ENCODE data around the gene SLC45A1.
"Not testable (repeated sequence)": the region's sequence is repeated elsewhere in the genome, so short reads cannot be mapped to it uniquely, and the experiment has no call there.

The SLC45A1 gene

DNA sequence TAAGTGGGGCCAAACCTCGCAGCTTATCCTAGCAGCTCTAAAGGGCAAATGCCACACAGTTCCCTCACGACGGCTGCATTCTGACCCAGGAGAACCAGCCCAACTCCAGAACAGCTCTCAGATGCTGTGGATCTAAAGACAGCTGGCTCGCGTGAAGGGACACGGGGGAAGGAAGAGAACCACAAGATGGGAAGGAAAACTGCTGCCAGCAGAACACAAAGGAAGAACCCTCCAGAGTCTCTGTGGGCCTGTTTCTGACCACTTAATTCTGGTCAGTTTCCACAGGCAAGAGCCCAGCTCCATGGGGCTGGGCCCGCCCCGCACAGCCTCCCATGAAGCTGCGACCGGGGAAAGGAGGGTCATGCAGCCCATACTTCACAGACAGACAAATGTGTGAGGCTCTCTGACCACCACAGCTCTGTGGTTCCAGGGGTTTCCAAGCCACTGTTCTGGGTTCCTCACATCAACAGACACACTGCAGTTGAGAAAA, 61.1 kb downstream of the SLC45A1 start:
- DNase-seq (ENCODE audit: low read depth): no peak
- no peak overlapping the region for H3K4me3 ChIP-seq (ENCODE audit: low read length)
- TF ChIP-seq, protein P1, sequence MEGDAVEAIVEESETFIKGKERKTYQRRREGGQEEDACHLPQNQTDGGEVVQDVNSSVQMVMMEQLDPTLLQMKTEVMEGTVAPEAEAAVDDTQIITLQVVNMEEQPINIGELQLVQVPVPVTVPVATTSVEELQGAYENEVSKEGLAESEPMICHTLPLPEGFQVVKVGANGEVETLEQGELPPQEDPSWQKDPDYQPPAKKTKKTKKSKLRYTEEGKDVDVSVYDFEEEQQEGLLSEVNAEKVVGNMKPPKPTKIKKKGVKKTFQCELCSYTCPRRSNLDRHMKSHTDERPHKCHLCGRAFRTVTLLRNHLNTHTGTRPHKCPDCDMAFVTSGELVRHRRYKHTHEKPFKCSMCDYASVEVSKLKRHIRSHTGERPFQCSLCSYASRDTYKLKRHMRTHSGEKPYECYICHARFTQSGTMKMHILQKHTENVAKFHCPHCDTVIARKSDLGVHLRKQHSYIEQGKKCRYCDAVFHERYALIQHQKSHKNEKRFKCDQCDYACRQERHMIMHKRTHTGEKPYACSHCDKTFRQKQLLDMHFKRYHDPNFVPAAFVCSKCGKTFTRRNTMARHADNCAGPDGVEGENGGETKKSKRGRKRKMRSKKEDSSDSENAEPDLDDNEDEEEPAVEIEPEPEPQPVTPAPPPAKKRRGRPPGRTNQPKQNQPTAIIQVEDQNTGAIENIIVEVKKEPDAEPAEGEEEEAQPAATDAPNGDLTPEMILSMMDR (IDR thresholded peaks at IDR 0.05; ENCODE audit: insufficient read depth, low read depth, low read length, missing control alignments): no peak

DNA sequence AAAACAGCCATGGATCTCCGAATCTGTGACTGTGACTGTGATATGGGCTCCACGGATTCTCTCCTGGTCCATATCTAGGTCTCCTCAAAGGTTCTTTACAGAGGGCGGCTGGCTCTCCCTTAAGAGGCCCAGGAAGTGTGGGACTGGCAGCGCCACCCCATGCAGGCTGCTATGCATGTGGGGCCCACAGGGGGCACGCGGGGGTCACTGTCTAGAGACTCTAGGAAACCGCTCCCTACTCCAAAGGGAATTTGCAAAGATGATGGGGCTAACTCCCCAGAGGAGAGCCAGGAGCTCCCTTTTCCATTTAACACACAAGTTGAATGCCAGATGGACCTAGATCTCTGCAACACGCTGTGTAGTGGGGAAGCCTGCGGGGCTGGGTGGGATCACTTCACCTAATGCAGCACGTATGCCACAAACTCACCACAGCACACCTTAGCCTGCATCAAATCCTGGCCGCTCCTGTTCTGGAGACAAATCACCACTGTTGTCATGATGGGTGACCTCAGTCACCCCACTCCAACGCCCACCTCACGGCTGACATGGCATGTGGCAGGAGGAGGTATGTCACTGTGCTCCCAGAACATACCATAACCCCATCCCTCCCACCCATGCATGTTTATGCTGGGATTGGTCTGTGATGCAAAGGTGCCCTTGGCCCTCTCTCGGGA, 61.7 kb downstream of the SLC45A1 start:
- no peak for DNase-seq (ENCODE audit: low read depth)
- TF ChIP-seq, protein P1 (IDR thresholded peaks at IDR 0.05; ENCODE audit: insufficient read depth, low read depth, low read length, missing control alignments): no peak
- no peak overlapping the region for H3K4me3 ChIP-seq (ENCODE audit: low read length)

DNA sequence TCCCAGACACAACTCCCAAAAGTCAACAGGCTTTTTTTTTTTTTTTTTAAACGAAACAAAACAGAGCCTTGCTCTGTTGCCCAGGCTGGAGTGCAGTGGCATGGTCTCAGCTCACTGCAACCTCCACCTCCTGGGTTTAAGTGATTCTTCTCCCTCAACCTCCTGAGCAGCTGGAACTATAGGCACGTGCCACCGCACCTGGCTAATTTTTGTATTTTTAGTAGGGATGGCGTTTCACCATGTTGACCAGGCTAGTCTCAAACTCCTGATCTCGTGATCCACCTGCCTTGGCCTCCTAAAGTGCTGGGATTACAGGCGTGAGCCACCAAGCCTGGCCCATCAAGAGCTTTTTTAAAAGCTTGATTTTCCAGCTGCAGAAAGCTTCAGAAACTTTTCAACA, 62.4 kb downstream of the SLC45A1 start:
- DNase-seq (ENCODE audit: low read depth); H3K4me3 ChIP-seq (ENCODE audit: low read length): not testable (repeated sequence)

GRCh38 chr1:8381618-8382017, 63.7 kb downstream of the SLC45A1 start:
- peak; percentile 78 for DNase-seq (ENCODE audit: low read depth)
- TF ChIP-seq, protein P1 (IDR thresholded peaks at IDR 0.05; ENCODE audit: insufficient read depth, low read depth, low read length, missing control alignments): no peak
- no peak overlapping the region for H3K4me3 ChIP-seq (ENCODE audit: low read length)

GRCh38 chr1:8382051-8382505, 64.2 kb downstream of the SLC45A1 start:
- no peak overlapping the region for H3K4me3 ChIP-seq (ENCODE audit: low read length)
- DNase-seq (ENCODE audit: low read depth): no peak
- TF ChIP-seq, protein P1 (IDR thresholded peaks at IDR 0.05; ENCODE audit: insufficient read depth, low read depth, low read length, missing control alignments): no peak

DNA sequence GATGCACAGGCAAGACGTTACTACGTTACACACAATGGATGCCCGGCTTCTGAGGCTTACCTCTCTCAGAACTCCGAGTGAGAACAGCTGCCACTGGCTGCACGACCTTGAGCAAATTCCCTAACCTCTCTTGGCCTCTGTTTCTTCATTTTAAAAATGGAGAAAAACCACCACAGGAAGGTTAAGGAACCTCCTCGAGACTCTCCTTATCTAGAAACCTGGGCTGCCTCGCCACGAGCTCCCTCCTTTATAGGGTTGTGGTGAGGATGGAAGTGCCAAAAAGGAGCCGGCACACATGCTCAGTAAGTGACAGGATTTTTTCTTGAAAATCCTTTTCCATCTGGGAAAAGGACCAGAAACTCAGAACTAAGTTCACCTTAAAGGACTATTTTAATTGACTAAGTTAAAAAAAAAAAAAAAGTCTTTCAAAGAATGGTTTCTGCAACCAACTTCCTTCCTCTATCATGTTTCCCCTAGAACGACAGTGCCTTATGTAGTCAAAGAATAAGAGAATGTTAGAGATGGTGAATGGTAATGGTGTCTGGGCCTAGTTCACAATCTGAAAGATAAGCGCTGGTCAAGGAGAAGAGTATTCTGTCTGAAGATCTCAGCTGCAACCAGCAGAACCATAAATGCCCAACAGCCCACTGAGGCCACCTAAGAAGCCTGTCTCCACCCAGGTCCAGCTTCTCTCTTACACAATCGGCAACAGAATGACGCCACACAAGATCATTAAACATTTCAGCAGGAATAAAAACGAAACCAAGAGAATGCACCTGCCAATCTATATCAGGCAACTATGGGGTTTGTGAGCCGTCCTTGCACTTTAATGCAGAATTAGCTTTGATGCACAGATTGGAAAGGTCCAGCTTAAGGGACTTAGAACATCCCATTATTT, 64.9 kb downstream of the SLC45A1 start:
- TF ChIP-seq, protein P1 (IDR thresholded peaks at IDR 0.05; ENCODE audit: insufficient read depth, low read depth, low read length, missing control alignments): no peak
- H3K4me3 ChIP-seq (ENCODE audit: low read length): no peak overlapping the region
- no peak for DNase-seq (ENCODE audit: low read depth)

DNA sequence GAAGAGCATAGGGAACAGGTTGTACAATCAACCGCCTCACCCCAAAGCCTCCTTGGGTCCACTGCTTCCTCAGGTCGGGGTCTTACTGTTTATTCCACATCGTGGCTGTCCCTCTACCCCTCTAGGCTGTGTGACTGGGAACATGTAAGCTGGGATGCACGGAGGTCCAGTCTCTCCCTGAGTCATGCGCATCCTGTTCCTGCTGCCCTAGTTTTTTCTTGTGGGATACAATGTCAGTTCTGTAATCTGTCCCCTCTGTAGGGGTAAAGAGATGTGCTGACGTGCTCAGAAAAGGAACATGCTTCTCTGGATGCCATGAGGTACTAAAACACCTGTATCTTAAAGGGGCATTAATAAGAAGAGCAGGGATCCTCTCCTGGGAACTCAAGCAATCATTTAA, 66.2 kb downstream of the SLC45A1 start:
- no peak for DNase-seq (ENCODE audit: low read depth)
- no peak overlapping the region for H3K4me3 ChIP-seq (ENCODE audit: low read length)
- TF ChIP-seq, protein P1 (IDR thresholded peaks at IDR 0.05; ENCODE audit: insufficient read depth, low read depth, low read length, missing control alignments): no peak
